GM21619 (cell line): ENCODE measurements around the gene FXYD3.
A peak's percentile ranks its signal among the peaks of the same experiment; 100 is the strongest.
"Not testable (repeated sequence)": the region's sequence is repeated elsewhere in the genome, so short reads cannot be mapped to it uniquely, and the experiment has no call there.

Source experiments
- ATAC-seq: cut with Tn5 transposase; IDR thresholded peaks from one replicate; pipeline ENCODE4 v1.9.1; 2021; ENCODE audit not compliant: unreplicated experiment

Gene FXYD3

DNA sequence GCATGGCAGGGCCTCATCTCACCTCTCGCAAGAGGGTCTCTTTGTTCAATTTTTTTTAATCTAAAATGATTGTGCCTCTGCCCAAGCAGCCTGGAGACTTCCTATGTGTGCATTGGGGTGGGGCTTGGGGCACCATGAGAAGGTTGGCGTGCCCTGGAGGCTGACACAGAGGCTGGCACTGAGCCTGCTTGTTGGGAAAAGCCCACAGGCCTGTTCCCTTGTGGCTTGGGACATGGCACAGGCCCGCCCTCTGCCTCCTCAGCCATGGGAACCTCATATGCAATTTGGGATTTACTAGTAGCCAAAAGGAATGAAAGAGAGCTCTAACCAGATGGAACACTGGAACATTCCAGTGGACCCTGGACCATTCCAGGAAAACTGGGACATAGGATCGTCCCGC is 8.0 kb downstream of the FXYD3 start:
- no peak for ATAC-seq

DNA sequence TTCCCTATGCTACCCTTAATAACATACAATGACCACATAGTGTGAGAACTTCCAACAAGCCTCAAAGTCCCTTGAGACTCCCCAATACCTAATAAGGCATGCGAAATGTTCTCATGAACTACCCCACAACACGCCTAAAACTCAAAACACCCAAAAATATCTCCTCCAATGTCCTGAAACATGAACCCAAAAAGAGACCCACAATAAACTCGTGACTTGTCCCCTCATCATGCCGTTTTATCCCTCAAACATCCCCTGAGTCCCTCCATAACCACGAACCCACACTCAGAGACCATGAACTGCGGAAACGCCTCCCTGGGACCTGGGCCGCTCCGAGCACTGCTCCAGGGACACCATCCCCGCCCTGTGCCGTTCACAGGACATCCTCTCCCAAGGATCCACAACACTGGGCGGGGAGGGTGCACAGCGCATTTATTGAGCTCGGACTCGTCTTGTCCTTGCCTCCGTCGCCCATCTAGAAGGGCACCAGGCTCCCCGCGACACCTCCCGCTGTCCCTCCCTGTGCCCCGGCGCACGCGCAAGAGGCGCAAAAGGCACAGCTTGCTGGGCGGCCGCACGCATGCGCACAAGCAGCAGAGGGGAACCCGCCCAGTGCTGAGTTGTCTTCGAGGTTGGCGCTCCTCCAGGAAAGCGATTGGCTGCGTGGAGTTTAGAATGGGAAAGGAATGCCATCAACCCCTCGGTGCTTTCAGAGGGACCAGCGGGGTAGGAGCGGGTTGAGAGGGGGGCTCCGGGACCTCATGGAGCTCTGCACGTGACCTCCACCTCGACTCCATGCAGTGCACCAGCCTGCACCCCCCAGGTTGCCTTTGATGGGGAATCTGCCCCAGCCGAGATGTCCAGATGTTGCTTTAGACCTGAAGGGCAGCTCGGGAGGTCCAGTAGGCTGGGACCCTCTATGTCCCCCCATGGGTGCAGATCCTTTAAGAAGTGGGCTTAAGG is 8.8 kb downstream of the FXYD3 start:
- ATAC-seq, result peak; percentile 66

DNA sequence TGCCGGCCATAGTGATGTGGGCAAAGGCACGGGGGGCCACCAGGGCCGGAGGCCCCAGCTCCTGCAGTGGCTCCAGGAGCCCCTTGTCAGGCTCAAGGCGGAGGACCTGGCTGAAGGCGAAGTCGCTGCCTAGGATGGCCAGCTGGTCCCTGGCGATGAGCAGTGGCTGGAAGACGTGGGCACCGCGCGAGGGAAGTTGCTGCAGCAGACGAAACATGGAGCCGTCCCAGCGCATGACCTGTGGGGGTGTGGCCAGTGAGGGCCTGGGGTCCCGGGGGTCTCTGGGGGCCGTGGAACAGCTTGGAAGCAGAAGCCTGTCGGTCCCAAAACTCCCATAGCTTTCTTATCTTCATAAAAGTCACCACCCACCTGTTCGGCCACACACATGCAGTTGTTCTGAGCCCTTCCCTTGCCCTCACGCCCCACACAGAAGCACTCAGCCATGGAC is 9.7 kb downstream of the FXYD3 start:
- no peak for ATAC-seq

DNA sequence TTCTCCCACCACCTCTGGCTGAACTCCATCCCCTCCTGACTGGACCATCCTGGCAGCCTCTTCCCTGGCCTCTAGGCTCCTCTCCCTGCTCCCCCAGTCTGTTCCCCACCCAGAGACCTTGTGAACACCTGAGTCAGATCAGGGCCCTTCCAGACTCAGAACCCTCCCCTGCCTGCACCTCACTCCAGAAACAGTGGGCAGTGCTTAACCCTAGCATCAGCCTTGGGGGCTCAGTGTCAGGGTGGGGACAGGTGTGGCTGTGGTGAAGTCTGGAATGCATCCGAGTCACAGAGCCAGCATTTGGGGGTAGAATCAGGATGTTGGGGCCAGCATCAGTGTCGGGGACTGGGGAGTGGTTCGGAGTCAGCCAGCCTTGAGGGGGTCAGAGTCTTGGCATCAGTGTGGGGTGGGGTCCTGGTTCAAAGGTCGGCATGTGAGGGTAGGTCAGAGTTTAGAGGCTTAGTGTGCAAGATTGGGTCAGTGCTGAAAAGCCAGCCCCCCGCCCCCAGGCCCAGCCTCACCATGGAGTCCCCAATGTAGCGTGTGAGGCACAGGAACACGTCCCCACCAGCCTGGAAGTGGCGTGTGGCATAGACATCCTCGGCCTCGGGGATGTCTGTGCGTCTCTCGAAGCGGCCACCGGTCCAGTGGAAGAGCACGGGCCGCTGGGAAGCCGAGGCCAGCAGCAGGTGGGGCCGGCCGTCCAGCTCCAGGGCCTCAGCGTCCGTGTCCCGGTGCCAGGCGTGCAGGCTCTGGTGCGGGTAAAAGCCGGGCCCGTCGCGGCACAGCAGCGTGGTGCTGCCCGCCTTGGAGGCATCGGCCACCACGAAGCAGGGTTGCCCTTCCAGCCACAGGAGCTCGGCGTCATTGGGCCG is 10.4 kb downstream of the FXYD3 start:
- no peak for ATAC-seq

DNA sequence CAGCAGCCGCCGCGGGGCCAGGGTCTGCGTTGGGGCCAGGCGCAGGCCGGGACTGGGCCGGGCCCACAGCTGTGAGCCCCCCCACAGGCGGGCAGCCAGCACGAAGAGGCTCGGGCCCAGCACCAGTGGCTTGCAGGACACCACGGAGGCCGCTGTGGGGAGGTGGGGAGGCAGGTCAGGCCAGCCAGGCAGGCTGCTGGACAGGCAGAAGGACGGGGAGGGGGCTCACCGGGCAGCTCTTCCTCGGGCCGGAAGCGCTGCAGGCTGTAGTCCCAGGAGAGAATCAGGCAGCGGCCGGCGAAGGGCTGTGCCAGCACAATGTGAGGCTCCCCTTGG is 11.0 kb downstream of the FXYD3 start:
- no peak for ATAC-seq

DNA sequence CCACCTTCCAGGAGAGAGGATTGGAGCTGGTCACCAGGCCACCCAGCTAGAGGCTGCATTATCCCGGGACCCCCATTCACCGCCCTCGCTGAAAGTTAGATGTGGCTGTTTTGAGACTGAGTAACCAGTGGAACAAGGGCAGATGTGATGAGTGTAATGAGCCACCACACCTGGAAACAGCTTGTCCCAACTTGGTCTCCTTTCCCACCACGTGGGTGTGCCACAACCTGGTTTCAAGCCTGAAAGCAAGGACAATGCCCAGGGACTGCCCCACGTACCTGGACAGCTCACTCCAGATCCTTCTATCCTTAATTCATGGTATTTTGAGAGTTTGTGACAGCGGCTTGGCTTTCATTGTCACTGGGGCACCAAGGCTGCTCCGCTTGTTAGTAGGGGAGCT is 12.2 kb downstream of the FXYD3 start:
- no peak for ATAC-seq

DNA sequence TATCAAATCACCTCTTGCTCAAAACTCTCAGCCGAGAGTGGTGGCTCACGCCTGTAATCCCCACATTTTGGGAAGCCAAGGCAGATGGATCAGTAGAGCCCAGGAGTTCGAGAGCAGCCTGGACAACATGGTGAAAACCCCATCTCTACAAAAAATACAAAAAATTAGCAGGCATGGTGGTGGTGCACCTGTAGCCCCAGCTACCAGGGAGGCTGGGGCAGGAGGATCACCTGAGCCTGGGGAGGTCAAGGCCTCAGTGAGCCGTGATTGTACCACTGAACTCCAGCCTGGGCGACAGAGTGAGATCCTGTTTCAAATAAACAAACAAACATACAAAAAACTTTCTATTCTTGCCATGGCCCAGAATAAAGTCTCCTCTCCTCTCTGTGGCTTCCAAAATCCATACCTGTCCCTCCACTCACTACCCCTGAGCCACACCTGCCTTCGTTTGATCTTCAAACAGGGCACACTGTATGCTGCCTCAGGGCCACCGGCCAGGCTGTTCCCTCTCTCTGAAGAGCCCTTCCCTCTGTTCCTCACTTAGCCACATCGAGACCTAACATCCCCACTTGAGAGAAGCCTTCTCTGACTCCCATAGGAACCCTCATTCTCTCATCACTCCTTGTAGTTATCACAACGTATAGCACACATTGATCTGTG is 12.9 kb downstream of the FXYD3 start:
- no peak for ATAC-seq

DNA sequence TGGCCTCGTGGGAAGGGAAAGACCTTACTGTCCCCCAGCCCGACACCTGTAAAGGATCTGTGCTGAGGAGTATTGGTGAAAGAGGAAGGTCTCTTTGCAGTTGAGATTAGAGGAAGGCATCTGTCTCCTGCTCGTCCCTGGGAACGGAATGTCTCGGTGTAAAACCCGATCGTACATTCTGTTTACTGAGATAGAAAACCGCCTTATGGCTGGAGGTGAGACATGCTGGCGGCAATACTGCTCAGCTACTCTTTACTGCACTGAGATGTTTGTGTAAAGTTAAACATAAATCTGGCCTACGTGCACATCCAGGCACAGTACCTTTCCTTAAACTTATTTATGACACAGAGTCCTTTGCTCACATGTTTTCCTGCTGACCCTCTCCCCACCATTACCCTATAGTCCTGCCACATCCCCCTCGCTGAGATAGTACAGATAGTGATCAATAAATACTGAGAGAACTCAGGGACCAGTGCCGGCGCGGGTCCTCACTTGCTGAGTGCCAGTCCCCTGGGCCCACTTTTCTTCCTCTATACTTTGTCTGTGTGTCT is 14.2 kb downstream of the FXYD3 start:
- not testable (repeated sequence) for ATAC-seq

DNA sequence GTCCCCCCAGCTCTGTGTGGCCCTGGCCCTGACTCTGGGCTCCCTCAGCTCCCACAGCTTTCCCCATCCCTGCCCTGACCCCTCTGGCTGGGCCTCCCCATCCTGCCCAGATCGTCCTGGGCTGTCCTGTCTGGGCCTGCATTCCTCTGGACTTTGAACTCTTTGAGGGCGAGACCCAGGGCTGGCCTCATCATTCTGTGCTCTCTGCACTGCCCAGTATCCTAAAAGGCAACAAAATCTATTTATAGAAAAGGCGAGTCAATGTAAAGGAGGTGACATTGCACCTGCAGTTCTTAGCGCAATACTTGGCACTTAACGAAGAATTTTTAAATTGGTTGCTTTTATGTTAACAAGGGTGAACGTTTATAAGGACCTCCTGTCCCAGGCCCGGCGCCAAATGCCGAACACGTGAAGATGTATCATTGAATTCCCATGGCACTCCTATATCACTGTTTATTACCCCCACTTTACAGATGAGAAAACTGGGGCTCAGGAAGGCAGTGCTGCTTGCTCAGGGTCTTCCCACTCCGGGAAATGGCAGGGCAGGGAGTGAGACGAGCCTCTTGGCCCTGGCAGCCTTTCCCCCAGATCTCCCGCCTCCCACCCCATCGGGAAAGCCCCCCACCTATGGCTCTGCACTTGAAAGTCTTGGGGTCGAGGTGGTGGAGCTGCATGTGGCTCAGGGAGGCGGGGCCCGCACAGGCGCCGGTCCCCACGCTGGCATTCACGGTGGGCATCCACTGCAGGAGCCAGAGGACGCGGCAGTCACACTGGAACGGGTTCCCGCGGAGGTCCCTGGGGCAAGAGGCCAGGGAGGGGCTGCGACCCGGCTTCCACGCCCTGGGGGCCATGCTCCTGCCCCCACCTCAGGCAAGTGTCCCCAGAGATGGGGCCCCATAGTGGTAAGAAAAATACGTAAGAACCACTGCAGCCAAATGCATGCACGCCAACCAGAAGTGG is 15.4 kb downstream of the FXYD3 start:
- ATAC-seq, result no peak

DNA sequence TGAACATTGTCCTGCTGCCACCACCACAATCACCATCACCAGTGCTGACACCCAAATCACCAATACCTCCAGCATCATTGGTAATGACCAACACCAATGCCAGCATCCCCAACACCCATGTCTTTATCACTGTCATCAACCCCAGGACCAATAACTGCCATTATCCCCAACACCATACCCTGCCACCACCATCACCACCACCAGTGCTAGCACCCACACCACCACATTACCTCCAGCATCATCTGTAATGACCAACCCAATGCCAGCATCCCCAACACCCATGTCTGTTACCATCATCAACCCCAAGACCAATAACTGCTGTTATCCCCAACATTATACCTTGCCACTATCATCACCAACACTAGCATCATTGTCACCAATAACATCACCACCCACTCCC is 16.6 kb downstream of the FXYD3 start:
- ATAC-seq, result no peak

DNA sequence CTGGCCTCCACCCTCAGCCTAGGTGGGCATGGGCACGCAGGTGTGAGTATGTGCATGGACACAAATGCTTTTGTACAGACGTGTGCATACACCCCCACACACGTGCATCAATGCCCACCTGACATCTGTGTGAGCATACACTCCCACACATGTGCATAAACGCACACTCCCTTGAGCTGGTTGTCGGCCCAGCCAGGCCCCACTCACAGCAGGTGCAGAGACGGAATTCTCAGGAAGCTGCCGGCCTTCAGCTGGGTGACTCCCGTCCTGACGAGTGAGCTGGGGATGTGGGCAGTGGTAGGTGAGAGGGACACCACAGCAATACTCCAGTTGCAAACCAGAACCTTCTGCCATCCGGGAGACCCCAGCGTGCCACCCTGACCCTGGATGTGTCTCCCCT is 18.2 kb downstream of the FXYD3 start:
- no peak for ATAC-seq

DNA sequence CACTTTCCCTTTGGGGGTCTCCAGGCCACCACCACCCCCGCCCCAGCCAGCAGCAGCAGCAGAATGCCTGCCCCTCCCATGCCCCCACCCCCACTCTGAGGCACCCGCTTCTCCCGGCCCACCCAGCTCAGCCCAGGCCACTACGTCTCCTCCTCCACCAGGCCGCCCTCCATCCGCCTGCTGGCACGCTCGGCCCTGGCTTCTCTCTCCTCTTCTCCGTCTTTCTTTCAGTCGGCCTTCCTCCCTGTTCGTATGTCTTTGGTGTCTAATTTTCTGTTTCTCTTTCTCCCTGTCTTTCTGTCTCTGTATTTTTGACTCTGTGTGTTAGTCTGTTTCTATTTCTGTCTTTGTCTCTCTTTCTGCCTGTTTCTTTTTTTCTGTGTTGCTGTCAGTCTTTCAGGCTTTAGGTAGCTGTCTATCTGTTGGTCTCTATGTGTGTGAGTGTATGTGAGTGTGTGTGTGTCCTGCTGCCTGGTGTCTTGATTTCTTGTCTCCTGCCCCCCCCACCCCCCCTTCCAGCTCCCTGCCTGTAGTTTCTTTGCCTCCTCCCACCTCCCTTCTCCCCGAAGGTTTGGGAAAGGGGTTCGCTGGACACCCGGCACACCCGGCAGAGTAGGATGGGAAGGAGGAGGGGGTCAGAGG is 19.1 kb downstream of the FXYD3 start, which contains the start of gene LGI4:
Gene LGI4 (minus strand): TSS at position 459 of the 642 bp plus-strand sequence. CDS start 379 bp downstream, at position 80.
- ATAC-seq, result no peak

DNA sequence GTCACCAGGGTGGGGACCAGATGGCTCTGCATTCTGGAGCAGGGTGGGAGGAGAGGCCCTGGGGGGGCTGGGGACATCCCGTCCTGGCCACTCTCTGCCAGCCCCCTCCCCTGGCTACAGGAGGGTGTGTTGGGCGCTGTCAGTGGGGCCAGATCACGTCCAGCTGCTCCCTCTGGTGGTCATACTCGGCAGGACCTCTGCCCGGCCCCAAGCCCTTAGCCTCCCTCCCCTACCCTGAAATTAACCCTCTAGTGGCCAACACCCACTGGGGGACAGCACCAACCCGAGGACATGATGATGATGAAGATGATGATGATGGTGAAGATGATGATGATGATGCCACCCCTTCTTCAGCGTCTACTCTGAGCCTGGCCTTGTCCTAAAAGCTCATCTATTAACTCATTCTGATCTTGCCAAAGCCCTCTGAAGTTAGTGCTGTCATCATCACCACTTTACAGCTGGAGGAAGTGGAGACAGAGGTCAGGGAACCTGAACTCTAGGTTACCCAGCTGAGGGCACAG is 19.8 kb downstream of the FXYD3 start:
- no peak for ATAC-seq

DNA sequence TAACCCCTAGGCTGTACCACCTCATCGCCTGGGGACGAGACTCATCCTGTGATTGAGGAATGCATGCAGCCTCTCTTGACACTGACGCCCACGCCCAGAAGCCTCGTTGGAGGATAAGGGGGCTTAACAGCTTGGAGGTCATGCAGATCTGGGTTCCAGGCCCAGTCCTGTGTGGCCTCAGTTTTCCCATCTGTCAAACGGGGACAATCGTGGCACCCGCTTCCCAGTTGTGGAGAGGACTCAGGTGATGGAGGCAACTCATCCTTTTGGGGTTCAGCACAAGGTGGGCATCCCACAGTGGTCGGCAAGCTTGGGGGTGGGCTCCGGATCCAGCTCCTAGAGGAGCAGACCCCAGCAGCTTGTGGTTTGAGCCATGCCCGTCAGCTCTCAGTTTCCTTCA is 20.6 kb downstream of the FXYD3 start:
- ATAC-seq, result no peak

DNA sequence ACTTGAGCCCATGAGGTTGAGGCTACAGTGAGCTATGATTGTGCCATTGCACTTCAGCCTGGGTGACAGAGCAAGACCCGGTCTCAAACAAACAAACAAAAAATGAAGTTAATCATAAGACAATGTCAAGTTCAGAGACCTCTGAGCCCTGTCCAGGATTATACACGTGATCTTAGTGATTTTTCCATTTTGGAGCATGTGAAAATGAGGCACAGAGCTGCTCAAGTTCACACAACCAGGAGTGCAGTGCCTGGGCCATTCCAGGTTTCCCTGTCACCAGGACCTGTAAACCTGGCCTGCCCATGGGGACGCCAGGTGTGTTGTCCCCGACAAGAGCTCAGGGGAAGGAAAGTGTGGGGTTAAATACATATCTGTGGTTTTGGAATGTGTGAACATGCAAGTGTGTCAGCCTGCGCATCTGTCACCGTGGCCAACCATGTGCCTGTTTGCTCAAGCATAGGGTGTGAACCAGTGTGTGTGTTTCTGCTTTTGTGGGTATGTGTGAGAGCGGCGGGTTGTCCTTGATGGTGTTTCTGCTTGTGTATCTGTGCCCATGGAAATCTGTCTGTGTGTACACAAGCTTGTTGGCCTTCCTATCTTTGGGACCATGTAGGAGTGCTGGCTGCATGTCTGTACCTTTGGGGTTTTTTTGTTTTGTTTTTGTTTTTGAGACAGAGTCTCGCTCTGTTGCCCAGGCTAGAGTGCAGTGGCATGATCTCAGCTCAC is 21.5 kb downstream of the FXYD3 start:
- no peak for ATAC-seq

DNA sequence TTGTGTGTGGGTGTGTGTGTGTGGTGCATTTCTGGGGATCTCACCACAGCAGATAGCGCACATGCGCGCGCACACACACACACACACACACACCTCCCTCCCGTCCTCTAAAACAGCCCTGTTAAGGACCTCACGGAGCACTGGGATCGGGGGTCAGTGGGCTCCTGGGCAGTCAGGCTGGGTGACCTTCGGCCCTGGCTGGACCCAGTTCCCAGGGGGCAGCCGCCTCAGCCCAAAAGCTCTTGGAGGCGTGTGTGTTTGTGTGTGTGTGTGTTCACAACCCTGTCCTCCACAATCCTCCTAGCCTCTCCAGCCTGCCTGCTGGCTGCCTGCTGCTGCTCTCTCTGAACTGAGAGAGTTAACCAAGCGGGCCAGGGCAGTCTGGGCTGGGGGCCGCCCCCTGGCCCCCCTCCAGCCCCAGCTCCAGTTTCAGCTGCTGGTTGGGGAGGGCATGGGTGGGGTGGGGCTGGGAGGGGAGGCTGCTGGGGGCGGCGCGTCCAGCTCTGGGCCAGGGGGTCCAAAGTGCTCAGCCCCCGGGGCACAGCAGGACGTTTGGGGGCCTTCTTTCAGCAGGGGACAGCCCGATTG is 22.8 kb downstream of the FXYD3 start, which contains the start of gene FXYD1:
Gene FXYD1 (plus strand): TSS at position 520 of the 588 bp plus-strand sequence. CDS start 1,256 bp downstream, outside the sequence.
- no peak for ATAC-seq

DNA sequence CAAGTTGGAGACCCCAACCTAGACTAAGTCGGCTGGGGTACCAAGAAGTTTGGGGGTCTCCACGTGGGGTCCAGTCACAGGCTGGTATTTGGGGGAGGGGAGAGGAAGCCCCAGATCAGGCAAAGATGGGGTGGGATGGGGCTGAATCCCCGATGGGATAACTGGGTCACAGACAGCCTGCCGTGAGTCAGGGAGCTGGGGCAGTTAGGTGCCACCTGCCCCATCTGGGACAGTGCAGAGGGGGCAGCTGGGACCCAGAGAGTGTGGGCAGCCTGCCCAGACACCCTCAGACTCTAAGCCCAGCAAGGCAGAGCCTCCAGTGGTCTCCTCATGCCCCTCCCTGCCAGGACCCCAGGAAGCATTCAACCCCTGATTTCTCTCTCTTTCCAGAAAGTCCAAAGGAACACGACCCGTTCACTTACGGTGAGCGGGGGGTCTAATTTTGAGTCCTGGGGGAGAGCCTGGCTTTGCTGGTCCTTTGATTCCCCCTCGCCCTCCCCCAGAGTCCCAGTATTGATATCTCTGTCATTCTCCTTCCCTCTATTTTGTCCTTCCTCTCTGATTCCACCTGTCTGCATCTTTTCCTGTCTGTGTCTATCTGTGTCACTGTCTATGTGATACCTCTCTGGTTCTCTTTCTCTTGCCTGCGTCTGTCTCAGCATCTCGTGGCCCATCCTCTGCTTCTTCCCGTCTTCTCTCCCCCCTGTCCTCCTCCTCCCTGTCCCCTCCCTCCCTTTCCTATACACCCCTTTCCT is 24.8 kb downstream of the FXYD3 start:
- ATAC-seq, result no peak
